Naive thymus-derived CD8-positive, alpha-beta T cell (primary cell): ENCODE measurements around the gene TBC1D24. TPM values are rescaled to one million over a fixed set of nuclear protein-coding genes. Genes with fewer than 3 reads are reported as not detected.
A peak's percentile ranks its signal among the peaks of the same experiment; 100 is the strongest.

Source experiments
- ATAC-seq, 2 donors: fragments of 150-1000 bp; cut with Tn5 transposase in 1 of 2; sonication (Bioruptor Pico), chemical (Tn5 transposase) in 1 of 2; 1 replicate in 1 of 2; 2 replicates in 1 of 2; pipeline ENCODE4 v1.10.0; 2021; ENCODE audit warnings: mild to moderate bottlenecking in 2 of 2, moderate library complexity in 2 of 2
- POLR2A ChIA-PET: fragments of 350-600 bp; sonication (Branson Sonifier 250); formaldehyde crosslinking; loops from one replicate; lab custom pipeline; 2021; ENCODE audit warnings: antibody characterized with exemption; lab: Charles Lee
- DNase-seq, 10 donors: peaks; one replicate each; pipeline versions ENCODE4 v3.0.0 to v3.0.0-alpha.2; 2020 to 2022
- H3K27ac Mint-ChIP-seq, 10 donors: one replicate each; pipeline ENCODE4 v1.8.0; 2020 to 2022; ENCODE audit warnings: mild to moderate bottlenecking in 10 of 10, mixed read lengths in 10 of 10, moderate library complexity in 4 of 10, inconsistent platforms in 1 of 10
- H3K27me3 Mint-ChIP-seq, 5 donors: one replicate each; pipeline ENCODE4 v1.8.0; 2021 to 2022; ENCODE audit warnings: mixed read lengths in 5 of 5
- H3K36me3 Mint-ChIP-seq, 3 donors: one replicate each; pipeline ENCODE4 v1.8.0; 2020 to 2022; ENCODE audit warnings: mixed read lengths in 3 of 3, mild to moderate bottlenecking in 2 of 3, inconsistent platforms in 1 of 3
- H3K4me1 Mint-ChIP-seq, 4 donors: one replicate each; pipeline ENCODE4 v1.8.0; 2021 to 2022; ENCODE audit warnings: mixed read lengths in 4 of 4
- H3K4me3 Mint-ChIP-seq, 10 donors: one replicate each; pipeline ENCODE4 v1.8.0; 2020 to 2022; ENCODE audit warnings: mild to moderate bottlenecking in 10 of 10, mixed read lengths in 10 of 10, moderate library complexity in 6 of 10, inconsistent platforms in 1 of 10
- H3K9me3 Mint-ChIP-seq, 9 donors: one replicate each; pipeline ENCODE4 v1.8.0; 2020 to 2022; ENCODE audit warnings: mixed read lengths in 9 of 9, mild to moderate bottlenecking in 3 of 9, inconsistent platforms in 1 of 9, moderate library complexity in 1 of 9
- polyA plus RNA-seq, 3 donors: library from polyadenylated mRNA; unstranded; fragments of 300-500 nt; fragmentation: Illumina TruSeq; gene quantifications; one replicate each; pipeline ENCODE4 v1.2.3, GENCODE V29; 2021
- total RNA-seq, 8 experiments: library from RNA in 2 of 8; stranded (reverse) in 2 of 8; gene quantifications; one replicate each; pipeline ENCODE4 v1.2.3 and lab custom pipeline; 2021 to 2026

TBC1D24 gene
- total and polyA plus RNA-seq, 5 experiments from 2014 or later: 2.6 to 17.3 (median 3.0) TPM

GRCh38 chr16:2465653-2466415, 9.1 kb upstream of the TBC1D24 start:
- Mint-ChIP-seq H3K27ac (no peak overlapping the region), H3K36me3 (no peaks in the 10 kb centered on the region), H3K4me3 (no peak overlapping the region), H3K4me1 (peaks cover 0 to 25% (median 14%) of the 10 kb centered on the region in 4 donors), H3K27me3 (peaks cover 8 to 31% (median 17%) of the 10 kb centered on the region in 5 donors), H3K9me3 (no peaks in the 10 kb centered on the region)
- POLR2A ChIA-PET: no interaction called here
- ATAC-seq (no peak), DNase-seq (no peak)

GRCh38 chr16:2466667-2467527, 8.0 kb upstream of the TBC1D24 start:
- H3K27ac Mint-ChIP-seq: no peak overlapping the region
- POLR2A ChIA-PET: no interaction called here
- no peaks in the 10 kb centered on the region for H3K9me3 Mint-ChIP-seq
- H3K36me3 Mint-ChIP-seq: no peaks in the 10 kb centered on the region
- ATAC-seq (no peak), DNase-seq (no peak)
- peaks cover 0 to 25% (median 15%) of the 10 kb centered on the region in 4 donors for H3K4me1 Mint-ChIP-seq
- peaks cover 8 to 33% (median 17%) of the 10 kb centered on the region in 5 donors for H3K27me3 Mint-ChIP-seq
- peak overlapping the region in 4 of 10 donors; percentile 11 to 45 (median 35) for H3K4me3 Mint-ChIP-seq

GRCh38 chr16:2467528-2468232, 7.2 kb upstream of the TBC1D24 start:
- Mint-ChIP-seq H3K4me3 (peak overlapping the region in 1 of 10 donors; percentile 24), H3K36me3 (no peaks in the 10 kb centered on the region), H3K9me3 (no peaks in the 10 kb centered on the region), H3K27me3 (peaks cover 8 to 40% (median 17%) of the 10 kb centered on the region in 5 donors), H3K27ac (no peak overlapping the region), H3K4me1 (peaks cover 0 to 25% (median 15%) of the 10 kb centered on the region in 4 donors)
- no peak for DNase-seq
- POLR2A ChIA-PET: no interaction called here
- ATAC-seq: peak; percentile 41 to 49

GRCh38 chr16:2468233-2468724, 6.6 kb upstream of the TBC1D24 start:
- peaks cover 0 to 29% (median 20%) of the 10 kb centered on the region in 4 donors for H3K4me1 Mint-ChIP-seq
- ATAC-seq: peak; percentile 50 to 64
- POLR2A ChIA-PET: interaction anchor here (0.7 kb wide), 1 partner anchor 1432 kb away, joined by 3 read pairs; no protein-coding TSS in a partner anchor
- H3K27ac Mint-ChIP-seq: no peak overlapping the region
- peaks cover 12 to 45% (median 21%) of the 10 kb centered on the region in 5 donors for H3K27me3 Mint-ChIP-seq
- H3K36me3 Mint-ChIP-seq: no peaks in the 10 kb centered on the region
- DNase-seq: no peak
- H3K9me3 Mint-ChIP-seq: no peaks in the 10 kb centered on the region
- H3K4me3 Mint-ChIP-seq: peak overlapping the region in 6 of 10 donors; percentile 14 to 69 (median 43)

GRCh38 chr16:2468725-2469398, 6.1 kb upstream of the TBC1D24 start:
- H3K9me3 Mint-ChIP-seq: no peaks in the 10 kb centered on the region
- ATAC-seq (no peak), DNase-seq (no peak)
- POLR2A ChIA-PET: interaction anchor here (0.6 to 0.7 kb wide), 2 partner anchors 10 to 1433 kb away, joined by 3 read pairs; no protein-coding TSS in a partner anchor
- no peak overlapping the region for H3K27ac Mint-ChIP-seq
- no peaks in the 10 kb centered on the region for H3K36me3 Mint-ChIP-seq
- H3K4me3 Mint-ChIP-seq: peak overlapping the region in 3 of 10 donors; percentile 14 to 54 (median 52)
- peaks cover 0 to 31% (median 21%) of the 10 kb centered on the region in 4 donors for H3K4me1 Mint-ChIP-seq
- peaks cover 12 to 47% (median 22%) of the 10 kb centered on the region in 5 donors for H3K27me3 Mint-ChIP-seq

GRCh38 chr16:2469399-2470233, 5.3 kb upstream of the TBC1D24 start:
- H3K27ac Mint-ChIP-seq: peak overlapping the region in 1 of 10 donors; percentile 60
- H3K4me3 Mint-ChIP-seq: peak overlapping the region in 3 of 10 donors; percentile 15 to 28 (median 20)
- no peaks in the 10 kb centered on the region for H3K36me3 Mint-ChIP-seq
- ATAC-seq: no peak
- H3K4me1 Mint-ChIP-seq: peaks cover 0 to 31% (median 21%) of the 10 kb centered on the region in 4 donors
- H3K9me3 Mint-ChIP-seq: no peaks in the 10 kb centered on the region
- POLR2A ChIA-PET: interaction anchor here (0.6 to 1.3 kb wide), 2 partner anchors 9 to 10 kb away, joined by 3 to 4 read pairs; partner anchors contain the start of gene TEDC2
- peaks cover 12 to 47% (median 22%) of the 10 kb centered on the region in 5 donors for H3K27me3 Mint-ChIP-seq
- no peak for DNase-seq

- Mint-ChIP-seq H3K4me1 (peaks cover 0 to 31% (median 21%) of the 10 kb centered on the region in 4 donors), H3K9me3 (no peaks in the 10 kb centered on the region), H3K27ac (no peak overlapping the region), H3K27me3 (peaks cover 12 to 47% (median 22%) of the 10 kb centered on the region in 5 donors), H3K4me3 (peak overlapping the region in 3 of 10 donors; percentile 27 to 41 (median 28)), H3K36me3 (no peaks in the 10 kb centered on the region)
- POLR2A ChIA-PET: interaction anchor here (1.3 kb wide), 1 partner anchor 10 kb away, joined by 4 read pairs; the partner anchor contains the start of gene TEDC2
- no peak for ATAC-seq
- DNase-seq: no peak
Observed at GRCh38 chr16:2470234-2470601, 4.7 kb upstream of the TBC1D24 start.

GRCh38 chr16:2470603-2471015, 4.3 kb upstream of the TBC1D24 start:
- DNase-seq (no peak), ATAC-seq (no peak)
- Mint-ChIP-seq H3K4me3 (peak overlapping the region in 3 of 10 donors; percentile 27 to 41 (median 28)), H3K27me3 (peaks cover 12 to 47% (median 22%) of the 10 kb centered on the region in 5 donors), H3K4me1 (peaks cover 0 to 31% (median 21%) of the 10 kb centered on the region in 4 donors), H3K36me3 (no peaks in the 10 kb centered on the region), H3K9me3 (no peaks in the 10 kb centered on the region), H3K27ac (no peak overlapping the region)
- POLR2A ChIA-PET: interaction anchor here (1.3 kb wide), 1 partner anchor 11 kb away, joined by 4 read pairs; the partner anchor contains the start of gene TEDC2

- no peak within 1 kb of the TSS for H3K27ac Mint-ChIP-seq
Observed at GRCh38 chr16:2471016-2471652, 3.8 kb upstream of the TBC1D24 start, which contains the start of gene NTN3. Gene NTN3 (plus strand): TSS chr16:2471297. CDS start chr16:2471702, 405 bp downstream.

More at GRCh38 chr16:2471016-2471652, 3.8 kb upstream of the TBC1D24 start, which contains the start of gene NTN3:
- no peak for ATAC-seq
- DNase-seq: no peak
- Mint-ChIP-seq H3K36me3 (no peaks in the 10 kb centered on the region), H3K4me1 (peaks cover 2 to 35% (median 25%) of the 10 kb centered on the region in 4 donors), H3K9me3 (no peaks in the 10 kb centered on the region), H3K27me3 (peaks cover 12 to 47% (median 22%) of the 10 kb centered on the region in 5 donors), H3K4me3 (peak within 1 kb of the TSS in 3 of 10 donors; percentile 27 to 61 (median 33))
- POLR2A ChIA-PET: interaction anchor here (0.7 kb wide), 1 partner anchor 386 kb away, joined by 3 read pairs; no protein-coding TSS in a partner anchor
